ENCODE results near the gene PLXNB3. TPM values are rescaled to one million over a fixed set of nuclear protein-coding genes. Genes with fewer than 3 reads are reported as not detected.
"Not testable (repeated sequence)": the region's sequence is repeated elsewhere in the genome, so short reads cannot be mapped to it uniquely, and the experiment has no call there.

Gene PLXNB3
- total RNA-seq, 2 experiments from 2014 or later: 0.83 to 1.4 TPM

- H3K27me3 Mint-ChIP-seq (ENCODE audit: low read depth): peaks cover 2% of the 10 kb centered on the region
- DNase-seq (no peak), ATAC-seq (no peak)
- no peak overlapping the region for H3K4me3 Mint-ChIP-seq
- POLR2A ChIA-PET: no interaction called here
- CTCF ChIA-PET: no interaction called here
- no peaks in the 10 kb centered on the region for H3K9me3 Mint-ChIP-seq (ENCODE audit: insufficient read depth)
- peaks cover 2% of the 10 kb centered on the region for H3K36me3 Mint-ChIP-seq (ENCODE audit: low read depth)
- no peaks in the 10 kb centered on the region for H3K4me1 Mint-ChIP-seq (ENCODE audit: low read depth)
- H3K27ac Mint-ChIP-seq: no peak overlapping the region
These were observed 40.1 kb downstream of the PLXNB3 start for GRCh38 chrX:153804100-153804595.

- H3K4me1 Mint-ChIP-seq (ENCODE audit: low read depth): no peaks in the 10 kb centered on the region
- DNase-seq (no peak), ATAC-seq (no peak)
- H3K27ac Mint-ChIP-seq: no peak overlapping the region
- ChIA-PET CTCF (no interaction called here), POLR2A (no interaction called here)
- H3K4me3 Mint-ChIP-seq: no peak overlapping the region
- no peaks in the 10 kb centered on the region for H3K9me3 Mint-ChIP-seq (ENCODE audit: insufficient read depth)
- peaks cover 2% of the 10 kb centered on the region for H3K27me3 Mint-ChIP-seq (ENCODE audit: low read depth)
- no peaks in the 10 kb centered on the region for H3K36me3 Mint-ChIP-seq (ENCODE audit: low read depth)
These were observed 40.6 kb downstream of the PLXNB3 start for GRCh38 chrX:153804621-153805020.

- Mint-ChIP-seq H3K36me3 (ENCODE audit: low read depth) (no peaks in the 10 kb centered on the region), H3K27me3 (ENCODE audit: low read depth) (peaks cover 2% of the 10 kb centered on the region), H3K9me3 (ENCODE audit: insufficient read depth) (no peaks in the 10 kb centered on the region), H3K4me1 (ENCODE audit: low read depth) (no peaks in the 10 kb centered on the region), H3K27ac (no peak overlapping the region), H3K4me3 (no peak overlapping the region)
- DNase-seq (no peak), ATAC-seq (no peak)
- ChIA-PET POLR2A (no interaction called here), CTCF (no interaction called here)
These were observed 41.4 kb downstream of the PLXNB3 start for GRCh38 chrX:153805436-153805835.

- ChIA-PET POLR2A (no interaction called here), CTCF (no interaction called here)
- no peaks in the 10 kb centered on the region for H3K9me3 Mint-ChIP-seq (ENCODE audit: insufficient read depth)
- no peaks in the 10 kb centered on the region for H3K4me1 Mint-ChIP-seq (ENCODE audit: low read depth)
- ATAC-seq (no peak), DNase-seq (no peak)
- no peak overlapping the region for H3K27ac Mint-ChIP-seq
- no peaks in the 10 kb centered on the region for H3K36me3 Mint-ChIP-seq (ENCODE audit: low read depth)
- H3K4me3 Mint-ChIP-seq: no peak overlapping the region
- H3K27me3 Mint-ChIP-seq (ENCODE audit: low read depth): peaks cover 2% of the 10 kb centered on the region
These were observed 43.0 kb downstream of the PLXNB3 start for GRCh38 chrX:153806999-153807575.

- DNase-seq: no peak
- no peak overlapping the region for H3K27ac Mint-ChIP-seq
- POLR2A ChIA-PET: no interaction called here
- no peak for ATAC-seq
- no peak overlapping the region for H3K4me3 Mint-ChIP-seq
- CTCF ChIA-PET: no interaction called here
- peaks cover 3% of the 10 kb centered on the region for H3K27me3 Mint-ChIP-seq (ENCODE audit: low read depth)
- H3K4me1 Mint-ChIP-seq (ENCODE audit: low read depth): no peaks in the 10 kb centered on the region
- H3K36me3 Mint-ChIP-seq (ENCODE audit: low read depth): no peaks in the 10 kb centered on the region
- no peaks in the 10 kb centered on the region for H3K9me3 Mint-ChIP-seq (ENCODE audit: insufficient read depth)
These were observed 43.9 kb downstream of the PLXNB3 start for GRCh38 chrX:153807976-153808375.

GRCh38 chrX:153812220-153812619 lies 48.2 kb downstream of the PLXNB3 start:
- no peak for DNase-seq
- ChIA-PET POLR2A (no interaction called here), CTCF (no interaction called here)
- no peak for ATAC-seq
- H3K4me1 Mint-ChIP-seq (ENCODE audit: low read depth): peaks cover 15% of the 10 kb centered on the region
- no peak overlapping the region for H3K27ac Mint-ChIP-seq
- H3K4me3 Mint-ChIP-seq: no peak overlapping the region
- H3K9me3 Mint-ChIP-seq (ENCODE audit: insufficient read depth): no peaks in the 10 kb centered on the region
- H3K36me3 Mint-ChIP-seq (ENCODE audit: low read depth): no peaks in the 10 kb centered on the region
- H3K27me3 Mint-ChIP-seq (ENCODE audit: low read depth): peaks cover 19% of the 10 kb centered on the region

GRCh38 chrX:153813161-153813560 lies 49.1 kb downstream of the PLXNB3 start:
- H3K27ac Mint-ChIP-seq: no peak overlapping the region
- H3K4me1 Mint-ChIP-seq (ENCODE audit: low read depth): peaks cover 19% of the 10 kb centered on the region
- POLR2A ChIA-PET: no interaction called here
- DNase-seq (no peak), ATAC-seq (no peak)
- CTCF ChIA-PET: no interaction called here
- no peak overlapping the region for H3K4me3 Mint-ChIP-seq
- no peaks in the 10 kb centered on the region for H3K36me3 Mint-ChIP-seq (ENCODE audit: low read depth)
- H3K27me3 Mint-ChIP-seq (ENCODE audit: low read depth): peaks cover 23% of the 10 kb centered on the region
- H3K9me3 Mint-ChIP-seq (ENCODE audit: insufficient read depth): no peaks in the 10 kb centered on the region

GRCh38 chrX:153814591-153815315 lies 50.7 kb downstream of the PLXNB3 start:
- Mint-ChIP-seq H3K27ac (no peak overlapping the region), H3K4me3 (no peak overlapping the region)
- POLR2A ChIA-PET: no interaction called here

GRCh38 chrX:153816831-153817690 lies 53.0 kb downstream of the PLXNB3 start:
- ChIA-PET CTCF (interaction anchor here (0.7 kb wide), 1 partner anchor 130 kb away, joined by 3 read pairs; no protein-coding TSS in a partner anchor), POLR2A (no interaction called here)
- peaks cover 23% of the 10 kb centered on the region for H3K27me3 Mint-ChIP-seq (ENCODE audit: low read depth)
- DNase-seq: peak; percentile 64
- H3K4me1 Mint-ChIP-seq (ENCODE audit: low read depth): peaks cover 41% of the 10 kb centered on the region
- H3K36me3 Mint-ChIP-seq (ENCODE audit: low read depth): no peaks in the 10 kb centered on the region
- H3K27ac Mint-ChIP-seq: no peak overlapping the region
- peak; percentile 58 for ATAC-seq
- H3K4me3 Mint-ChIP-seq: no peak overlapping the region
- no peaks in the 10 kb centered on the region for H3K9me3 Mint-ChIP-seq (ENCODE audit: insufficient read depth)

More at GRCh38 chrX:153814591-153815315, 50.7 kb downstream of the PLXNB3 start:
- Mint-ChIP-seq H3K36me3 (ENCODE audit: low read depth) (no peaks in the 10 kb centered on the region), H3K9me3 (ENCODE audit: insufficient read depth) (no peaks in the 10 kb centered on the region), H3K4me1 (ENCODE audit: low read depth) (peaks cover 26% of the 10 kb centered on the region), H3K27me3 (ENCODE audit: low read depth) (peaks cover 23% of the 10 kb centered on the region)
- DNase-seq: no peak
- CTCF ChIA-PET: interaction anchor here (0.8 kb wide), 1 partner anchor 88 kb away, joined by 3 read pairs; no protein-coding TSS in a partner anchor
- ATAC-seq: no peak

GRCh38 chrX:153818064-153818463 lies 54.0 kb downstream of the PLXNB3 start:
- peaks cover 19% of the 10 kb centered on the region for H3K27me3 Mint-ChIP-seq (ENCODE audit: low read depth)
- CTCF ChIA-PET; ATAC-seq; H3K36me3 Mint-ChIP-seq (ENCODE audit: low read depth); H3K9me3 Mint-ChIP-seq (ENCODE audit: insufficient read depth); POLR2A ChIA-PET; DNase-seq; H3K27ac Mint-ChIP-seq; H3K4me3 Mint-ChIP-seq: not testable (repeated sequence)
- peaks cover 49% of the 10 kb centered on the region for H3K4me1 Mint-ChIP-seq (ENCODE audit: low read depth)

GRCh38 chrX:153818571-153819383 lies 54.7 kb downstream of the PLXNB3 start:
- Mint-ChIP-seq H3K4me3 (peak overlapping the region; percentile 36), H3K27me3 (ENCODE audit: low read depth) (peaks cover 18% of the 10 kb centered on the region), H3K27ac (no peak overlapping the region), H3K36me3 (ENCODE audit: low read depth) (no peaks in the 10 kb centered on the region), H3K4me1 (ENCODE audit: low read depth) (peaks cover 51% of the 10 kb centered on the region), H3K9me3 (ENCODE audit: insufficient read depth) (no peaks in the 10 kb centered on the region)
- CTCF ChIA-PET: no interaction called here
- peak; percentile 52 for DNase-seq
- POLR2A ChIA-PET: no interaction called here
- peak; percentile 80 for ATAC-seq

Data from activated CD8-positive, alpha-beta T cell treated with anti-CD3 and anti-CD28 coated beads, Interleukin-2, amount 10 ng/mL, durations not matched to agents 7 days and 5 days (primary cell).